ENCODE results near the gene PCMTD2.
A peak's percentile ranks its signal among the peaks of the same experiment; 100 is the strongest.
"Not testable (repeated sequence)": the region's sequence is repeated elsewhere in the genome, so short reads cannot be mapped to it uniquely, and the experiment has no call there.

Gene PCMTD2

GRCh38 chr20:64257107-64257757 is 1.7 kb downstream of the PCMTD2 start:
- DNase-seq = no peak

GRCh38 chr20:64258071-64258823 is 2.7 kb downstream of the PCMTD2 start:
- no peak for DNase-seq

- DNase-seq = no peak
Observed at GRCh38 chr20:64260239-64260638, 4.7 kb downstream of the PCMTD2 start.

GRCh38 chr20:64261138-64261537 is 5.6 kb downstream of the PCMTD2 start:
- DNase-seq = no peak

GRCh38 chr20:64264091-64264490 is 8.5 kb downstream of the PCMTD2 start:
- DNase-seq = no peak

GRCh38 chr20:64265201-64265600 is 9.7 kb downstream of the PCMTD2 start:
- DNase-seq = no peak

GRCh38 chr20:64266988-64267387 is 11.4 kb downstream of the PCMTD2 start:
- DNase-seq = no peak

- DNase-seq = no peak
Observed at GRCh38 chr20:64268174-64268573, 12.6 kb downstream of the PCMTD2 start.

GRCh38 chr20:64269604-64270411 is 14.3 kb downstream of the PCMTD2 start:
- no peak for DNase-seq

- no peak for DNase-seq
Observed at GRCh38 chr20:64271636-64272035, 16.1 kb downstream of the PCMTD2 start.

GRCh38 chr20:64273109-64273508 is 17.6 kb downstream of the PCMTD2 start:
- no peak for DNase-seq

- DNase-seq = no peak
Observed at GRCh38 chr20:64276817-64277216, 21.3 kb downstream of the PCMTD2 start.

- DNase-seq = no peak
Observed at GRCh38 chr20:64277571-64278316, 22.2 kb downstream of the PCMTD2 start.

- DNase-seq = no peak
Observed at GRCh38 chr20:64278317-64278681, 22.8 kb downstream of the PCMTD2 start.

GRCh38 chr20:64279826-64280459 is 24.4 kb downstream of the PCMTD2 start:
- no peak for DNase-seq

GRCh38 chr20:64280460-64280843 is 24.9 kb downstream of the PCMTD2 start:
- DNase-seq = no peak

GRCh38 chr20:64283646-64284045 is 28.1 kb downstream of the PCMTD2 start:
- DNase-seq = no peak

- DNase-seq = peak; percentile 63
Observed at GRCh38 chr20:64285579-64286446, 30.3 kb downstream of the PCMTD2 start.

- not testable (repeated sequence) for DNase-seq
Observed at GRCh38 chr20:64286447-64287263, 31.1 kb downstream of the PCMTD2 start.

GRCh38 chr20:64287264-64287590 is 31.7 kb downstream of the PCMTD2 start:
- not testable (repeated sequence) for DNase-seq

GRCh38 chr20:64292167-64292566 is 36.6 kb downstream of the PCMTD2 start:
- not testable (repeated sequence) for DNase-seq

Data from NCI-H2171 treated with DMSO at 0.1 percent for 48 hours (cell line).